HG03196 (cell line): Measurements from ENCODE around the gene ASAP2.
A peak's percentile ranks its signal among the peaks of the same experiment; 100 is the strongest.

Experiments used
- ATAC-seq: cut with Tn5 transposase; IDR thresholded peaks from one replicate; pipeline ENCODE4 v1.9.1; 2021; ENCODE audit not compliant: unreplicated experiment

The ASAP2 gene

DNA sequence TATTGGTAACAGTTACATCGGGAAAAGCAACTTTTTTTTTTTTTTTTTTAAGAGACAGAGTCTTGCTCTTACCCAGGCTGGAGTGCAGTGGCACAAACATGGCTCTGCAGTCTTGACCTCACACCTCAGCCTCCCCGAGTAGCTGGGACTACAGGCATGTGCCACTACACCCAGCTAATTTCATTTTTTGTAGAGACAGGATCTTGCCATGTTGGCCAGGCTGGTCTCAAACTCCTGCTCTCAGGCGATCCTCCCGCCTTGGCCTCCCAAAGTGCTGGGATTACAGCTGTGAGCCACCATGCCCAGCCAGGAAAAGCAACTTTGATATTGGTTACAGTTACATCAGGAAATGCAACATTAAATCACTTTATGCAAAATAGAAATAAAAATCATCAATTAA, 212.1 kb downstream of the ASAP2 start:
- no peak for ATAC-seq

DNA sequence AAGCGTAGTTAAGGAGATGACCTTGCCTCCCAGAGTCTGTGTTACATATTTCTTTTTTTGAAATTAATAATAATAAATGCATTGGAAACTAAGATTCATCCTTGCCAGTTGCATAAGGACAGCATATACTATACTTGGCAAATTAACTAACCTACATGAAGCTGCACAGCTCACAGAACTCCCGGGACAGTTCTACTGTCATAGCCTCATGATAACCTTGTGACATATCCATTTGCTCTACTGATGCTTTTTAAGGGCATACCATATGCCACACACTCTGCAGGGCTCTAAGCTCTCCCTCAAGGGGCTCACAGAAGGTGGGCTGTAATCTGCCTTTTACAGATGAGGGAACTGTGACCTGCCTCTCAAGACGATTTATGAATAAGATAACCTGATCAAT, 212.9 kb downstream of the ASAP2 start:
- no peak for ATAC-seq

DNA sequence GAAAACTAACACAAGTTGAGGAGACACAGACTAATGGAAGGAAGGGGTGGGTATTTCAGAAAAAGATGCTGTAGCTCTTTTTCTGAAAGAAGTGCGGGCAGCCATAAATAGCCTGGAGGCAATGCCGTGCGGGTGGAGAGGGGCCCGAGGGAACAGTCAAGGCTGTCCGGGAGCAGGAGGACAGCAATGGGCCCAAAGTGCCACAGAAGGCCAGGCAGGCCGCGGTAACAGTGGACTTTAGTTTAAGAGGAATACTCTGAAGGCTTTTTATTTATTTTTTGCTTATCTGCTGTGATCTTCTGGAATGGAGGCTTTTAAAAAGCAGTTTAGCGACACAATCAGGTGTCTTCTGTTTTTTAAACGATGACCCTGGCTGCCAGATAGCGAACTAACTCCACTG, 213.9 kb downstream of the ASAP2 start:
- ATAC-seq: no peak

DNA sequence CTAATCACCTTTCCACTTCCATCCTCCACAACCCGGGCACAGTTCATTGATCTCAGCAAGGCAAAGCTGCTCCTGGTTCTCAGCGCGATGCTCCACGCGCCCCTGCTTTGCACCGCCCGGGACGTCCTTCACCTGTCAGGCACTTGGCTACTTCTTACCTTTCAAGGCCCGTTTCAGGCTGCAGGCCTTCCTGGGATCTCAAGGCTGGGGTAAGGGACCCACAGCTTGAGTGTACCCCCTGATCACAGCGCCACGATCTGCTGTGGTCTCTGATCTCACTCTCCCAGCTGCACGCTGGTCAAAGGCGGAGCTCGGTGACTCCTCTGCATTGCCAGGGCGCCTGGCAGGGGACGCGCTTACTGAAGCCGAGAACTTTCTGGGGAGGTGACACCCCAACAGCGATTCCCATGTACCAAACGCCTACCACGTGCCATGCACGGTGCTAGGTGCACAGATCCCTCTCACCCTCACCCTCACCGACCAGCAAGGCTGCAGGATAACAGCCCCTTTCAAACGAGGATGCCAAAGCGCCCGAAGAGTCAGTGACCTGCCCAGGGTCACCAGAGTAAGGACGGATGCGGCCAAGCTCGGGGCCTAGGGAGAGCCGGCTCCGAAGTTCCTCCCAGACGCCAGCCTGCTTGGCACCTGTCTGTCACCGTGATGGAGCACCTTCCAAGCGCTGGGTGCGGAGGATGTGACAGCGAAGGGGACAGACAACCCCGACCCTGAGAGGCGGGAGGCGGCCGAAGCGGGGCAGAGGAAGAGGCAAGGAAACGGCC, 215.9 kb downstream of the ASAP2 start:
- peak; percentile 32 for ATAC-seq

DNA sequence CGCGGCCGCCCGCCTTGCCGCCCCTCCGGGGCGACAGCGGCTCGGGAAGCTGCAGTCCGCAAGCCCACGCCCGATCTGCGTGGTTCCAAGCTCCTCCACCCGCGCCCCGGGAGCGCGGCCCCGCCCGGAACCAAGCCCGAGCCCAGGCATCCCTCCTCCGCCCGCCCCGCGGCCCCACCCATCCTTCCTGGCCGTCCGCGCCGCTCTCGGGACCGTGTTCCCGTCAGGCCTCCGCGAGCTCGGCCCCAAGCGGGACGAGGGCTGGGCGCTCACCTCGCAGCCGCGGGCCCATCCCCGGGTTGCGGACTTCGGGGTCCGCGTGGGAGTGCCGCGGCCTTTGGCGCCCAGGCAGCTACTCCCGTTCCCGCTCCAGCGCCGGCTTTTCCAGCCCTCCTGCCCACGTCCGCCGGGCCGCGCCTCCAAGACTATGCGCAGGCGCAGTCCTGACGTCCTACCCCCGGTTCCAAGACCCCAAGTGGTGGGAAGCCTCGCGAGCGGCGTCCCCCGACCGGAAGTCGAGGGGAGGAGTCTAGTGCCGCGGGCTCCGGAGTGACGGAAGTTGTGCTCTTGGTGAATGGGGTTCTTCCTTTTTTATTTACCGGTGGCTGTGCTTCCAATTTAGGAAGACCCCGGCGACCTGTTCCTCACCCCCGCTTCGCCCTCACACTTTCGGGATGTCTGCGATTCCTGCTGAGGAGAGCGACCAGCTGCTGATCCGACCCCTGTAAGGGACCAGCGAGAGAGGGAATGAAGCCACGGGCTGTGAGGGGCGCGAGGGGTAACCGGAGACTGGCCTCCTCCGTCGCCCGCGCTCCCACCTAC, 216.7 kb downstream of the ASAP2 start, which contains the start of the genes CPSF3 and ITGB1BP1:
Gene CPSF3, plus strand, starts transcription at position 555 of the 822 bp plus-strand sequence. Its CDS starts 120 bp downstream, at position 675.
Gene ITGB1BP1, minus strand, starts transcription at position 429 of the 822 bp plus-strand sequence. CDS start 4,831 bp downstream, outside the sequence.
- ATAC-seq: peak; percentile 74

DNA sequence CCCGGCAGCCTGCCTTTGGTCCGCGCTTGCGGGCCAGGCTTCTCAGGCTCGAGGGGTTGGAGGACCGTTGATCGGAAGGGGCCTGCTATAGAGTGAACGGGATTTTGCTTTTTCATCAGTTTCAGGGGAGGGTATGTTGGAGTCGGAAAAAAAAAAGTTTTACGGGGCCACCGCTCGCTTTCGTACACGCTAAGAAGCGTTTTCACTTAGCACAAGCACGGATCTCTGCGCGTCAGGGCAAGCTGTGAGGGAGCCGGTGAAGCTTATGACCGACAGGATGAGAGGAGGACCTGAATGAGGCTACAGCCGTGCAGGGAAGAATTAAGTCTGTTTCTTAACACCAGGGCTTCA, 217.3 kb downstream of the ASAP2 start:
- ATAC-seq: no peak

DNA sequence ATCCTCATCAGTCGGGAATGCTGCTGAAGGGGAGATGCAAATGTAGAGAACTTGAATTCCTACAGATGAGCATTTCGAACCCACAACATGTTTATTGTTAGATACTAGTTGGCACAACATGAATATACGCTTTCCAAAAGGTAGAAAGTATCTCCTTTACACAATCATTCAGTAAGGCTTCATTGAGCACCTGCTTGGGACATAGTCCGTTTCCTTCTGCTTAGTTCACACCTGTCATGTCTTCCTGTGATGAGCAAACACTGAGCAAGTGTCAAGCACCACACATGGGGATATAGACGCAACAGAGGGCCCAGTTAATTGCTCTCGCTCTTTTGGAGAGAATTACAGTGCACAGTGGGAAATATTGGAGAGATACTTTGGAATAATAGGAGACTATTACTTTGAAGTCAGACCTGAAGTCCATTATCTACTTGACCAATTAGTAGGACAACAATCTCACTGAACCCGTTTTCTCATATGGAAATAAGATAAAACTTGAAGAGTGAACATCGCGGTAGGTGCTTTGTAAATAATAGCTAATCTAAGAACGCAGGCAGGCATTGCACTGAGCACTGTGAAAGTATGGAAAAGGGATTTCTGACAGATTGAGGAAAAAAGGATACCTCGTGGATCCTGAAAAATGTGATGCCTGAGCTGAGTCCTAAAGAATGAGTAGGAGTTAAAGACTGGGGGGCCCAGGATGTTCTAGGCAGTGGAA, 218.0 kb downstream of the ASAP2 start:
- ATAC-seq: no peak

DNA sequence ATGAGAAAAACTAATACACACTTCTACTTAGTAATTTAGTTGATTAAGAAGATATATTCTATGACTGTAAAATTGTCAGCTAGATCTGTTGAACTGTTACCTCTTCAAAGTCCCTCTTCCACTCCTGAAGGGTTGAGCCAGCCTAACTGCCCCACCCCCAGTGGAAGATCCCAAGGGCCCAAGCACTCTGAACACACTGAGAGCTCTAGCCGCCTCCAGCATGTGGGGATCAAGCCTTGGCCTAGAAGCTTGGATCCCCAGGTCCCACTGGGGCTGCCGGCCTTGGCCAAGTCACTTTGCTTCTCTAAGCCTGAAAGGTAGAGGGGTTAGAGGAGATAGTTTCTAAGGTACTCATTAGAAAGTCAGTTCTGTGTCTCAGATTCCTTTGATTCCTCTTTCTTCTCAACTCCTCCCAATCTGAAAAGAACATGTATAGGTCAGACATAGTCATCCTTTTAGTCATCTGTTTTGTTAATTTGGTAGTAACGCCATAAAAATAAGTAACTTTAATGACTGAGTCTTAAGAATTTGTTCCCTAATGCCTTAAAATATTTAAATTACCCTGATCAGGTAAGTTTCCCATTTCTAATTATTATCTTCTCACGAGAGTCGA, 222.5 kb downstream of the ASAP2 start:
- ATAC-seq: no peak

DNA sequence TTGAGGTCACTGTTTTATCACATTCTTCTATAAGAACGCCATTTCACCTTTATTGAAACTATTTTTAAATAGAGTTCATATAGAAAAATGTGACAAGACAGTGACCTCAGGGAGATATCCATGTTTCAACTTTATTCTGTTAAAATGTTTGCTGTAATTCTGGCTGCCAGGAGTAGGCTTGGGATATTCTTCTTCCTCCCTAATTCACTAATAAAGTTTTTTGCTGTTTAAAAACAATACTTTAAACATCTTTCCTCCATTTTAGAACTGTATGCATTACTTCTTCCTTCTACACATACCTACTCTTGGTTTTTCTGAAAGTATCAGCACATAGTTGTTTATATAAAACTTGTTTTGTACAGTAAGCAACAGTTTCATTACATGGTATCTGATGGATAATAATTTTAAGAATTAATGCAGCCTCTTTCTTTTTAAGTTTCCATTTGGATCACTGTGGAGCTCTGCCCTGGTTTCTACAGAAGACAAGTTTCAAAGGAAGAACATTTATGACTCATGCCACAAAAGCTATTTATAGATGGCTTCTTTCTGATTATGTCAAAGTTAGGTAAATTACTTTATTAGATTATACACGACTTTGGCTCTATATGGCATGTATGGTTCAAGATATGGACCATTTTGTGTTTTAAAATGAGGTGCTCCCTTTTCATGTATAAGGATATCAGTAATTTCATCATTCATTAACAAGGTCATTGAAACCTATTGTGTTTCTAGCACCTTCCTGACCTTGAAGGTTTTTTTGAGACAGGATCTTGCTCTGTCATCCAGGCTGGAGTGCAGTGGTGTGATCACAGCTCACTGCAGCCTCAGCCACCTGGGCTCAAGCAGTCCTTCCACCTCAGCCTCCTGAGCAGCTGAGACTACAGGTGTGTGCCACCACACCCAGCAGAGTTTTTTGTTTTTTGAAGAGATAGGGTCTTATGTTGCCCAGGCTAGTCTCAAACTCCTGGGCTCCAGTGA, 224.0 kb downstream of the ASAP2 start:
- no peak for ATAC-seq

DNA sequence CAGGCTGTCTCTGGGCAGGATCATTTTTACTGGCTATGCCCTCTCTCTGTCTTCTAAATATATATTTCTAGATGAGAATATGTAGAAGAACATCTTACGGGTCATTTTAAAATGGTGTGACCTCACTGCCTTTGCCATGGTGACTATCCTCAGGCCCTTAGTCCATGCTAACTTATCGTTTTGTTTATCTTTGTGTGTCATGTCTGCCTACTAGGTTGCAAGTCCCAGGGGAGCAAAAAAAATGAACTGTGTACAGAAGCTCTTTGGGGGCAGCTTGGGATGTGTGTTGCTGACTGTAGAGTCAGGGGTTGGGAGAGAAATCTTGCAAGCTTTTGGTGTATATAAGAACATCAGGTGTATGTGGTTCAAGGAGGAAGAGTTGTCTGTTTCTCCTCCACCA, 227.9 kb downstream of the ASAP2 start:
- no peak for ATAC-seq

DNA sequence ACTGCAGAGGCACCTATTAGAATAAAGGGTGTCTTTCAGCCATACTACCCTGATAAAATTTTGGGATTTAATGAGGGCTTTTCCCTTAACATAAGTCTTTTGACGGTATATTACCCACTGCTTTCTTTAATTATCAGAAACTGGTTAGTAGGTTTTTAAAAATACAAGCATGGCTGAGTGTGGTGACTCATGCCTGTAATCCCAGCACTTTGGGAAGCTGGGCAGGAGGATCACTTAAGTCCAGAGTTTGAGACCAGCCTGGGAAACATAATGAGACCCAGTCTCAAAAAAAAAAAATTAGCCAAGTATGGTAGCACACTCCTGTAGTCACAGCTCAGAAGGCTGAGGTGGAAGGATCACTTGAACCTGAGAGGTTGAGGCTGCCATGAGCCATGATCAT, 232.9 kb downstream of the ASAP2 start:
- no peak for ATAC-seq

DNA sequence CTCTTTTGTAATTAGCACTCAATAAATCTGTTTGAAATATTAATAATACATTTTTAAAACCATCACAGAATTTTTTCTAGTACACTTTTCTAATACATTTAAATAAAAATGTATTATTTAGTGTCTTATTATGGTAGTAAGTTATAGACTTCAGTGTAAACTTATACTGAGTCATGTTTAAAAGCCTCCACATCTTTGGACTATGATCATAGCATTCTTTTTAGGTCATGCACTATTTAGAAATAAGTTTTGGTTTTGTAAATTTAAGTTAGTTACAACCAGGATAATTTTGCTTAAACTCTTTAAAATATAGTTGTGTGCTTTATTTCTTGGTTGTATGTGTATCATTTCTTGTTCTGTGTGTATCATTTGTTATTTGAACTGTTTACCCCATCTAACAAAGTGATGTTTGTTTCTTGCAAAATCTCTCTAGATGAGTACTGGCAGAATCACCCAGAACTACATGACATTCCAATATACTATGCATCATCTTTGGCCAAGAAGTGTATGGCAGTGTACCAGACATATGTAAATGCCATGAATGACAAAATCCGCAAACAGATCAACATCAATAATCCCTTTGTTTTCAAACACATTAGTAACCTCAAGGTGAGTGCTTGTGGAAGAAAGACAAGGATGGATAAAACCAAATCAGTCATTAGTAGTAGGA, 233.6 kb downstream of the ASAP2 start:
- ATAC-seq: no peak

DNA sequence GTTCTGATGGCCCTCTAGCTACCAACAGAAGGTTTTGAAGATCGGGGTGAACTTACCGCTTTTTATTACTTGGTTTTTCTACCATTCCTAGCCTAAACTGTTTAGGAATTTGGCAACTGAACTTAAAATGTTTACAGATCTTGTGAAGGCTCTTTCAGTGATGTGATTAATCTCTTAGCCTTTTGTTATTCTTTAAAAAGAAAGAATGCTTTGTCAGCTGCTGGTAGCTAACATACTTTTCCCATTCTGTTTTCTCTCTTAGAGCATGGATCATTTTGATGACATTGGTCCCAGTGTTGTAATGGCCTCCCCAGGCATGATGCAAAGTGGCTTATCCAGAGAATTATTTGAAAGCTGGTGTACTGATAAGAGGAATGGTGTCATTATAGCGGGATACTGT, 234.9 kb downstream of the ASAP2 start:
- ATAC-seq: no peak

DNA sequence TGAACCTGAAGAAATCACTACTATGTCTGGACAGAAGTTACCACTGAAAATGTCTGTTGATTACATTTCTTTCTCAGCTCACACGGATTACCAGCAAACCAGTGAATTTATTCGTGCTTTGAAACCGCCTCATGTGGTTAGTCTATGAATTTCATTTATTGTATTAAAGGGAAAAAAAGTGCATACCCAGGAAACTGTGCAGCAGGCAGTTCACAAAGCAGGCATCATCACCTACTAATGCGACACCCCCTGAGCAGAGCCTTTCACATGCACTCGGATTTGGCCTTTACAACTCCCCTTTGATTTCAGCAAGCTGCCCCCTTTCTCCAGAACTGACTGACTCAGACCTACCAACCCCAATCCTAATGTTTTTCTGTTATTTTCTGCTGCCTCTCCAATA, 236.9 kb downstream of the ASAP2 start:
- no peak for ATAC-seq

DNA sequence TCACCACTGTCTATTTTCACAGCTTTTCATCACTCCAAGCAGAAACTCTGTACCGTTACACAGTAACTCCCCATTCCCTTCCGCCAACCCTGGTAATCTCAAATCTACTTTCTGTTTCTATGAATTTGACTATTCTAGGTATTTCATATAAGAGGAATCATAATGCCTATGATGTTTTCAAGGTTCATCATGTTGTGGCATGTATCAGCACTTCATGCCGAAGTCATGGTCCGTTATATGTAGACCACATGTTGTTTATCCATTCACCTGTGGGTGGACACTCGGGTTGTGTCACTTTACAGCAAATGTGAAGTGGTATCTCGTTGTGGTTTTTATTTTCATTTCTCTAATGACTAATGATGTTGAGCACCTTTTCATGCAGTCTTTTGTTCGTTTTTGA, 238.5 kb downstream of the ASAP2 start:
- ATAC-seq: no peak

DNA sequence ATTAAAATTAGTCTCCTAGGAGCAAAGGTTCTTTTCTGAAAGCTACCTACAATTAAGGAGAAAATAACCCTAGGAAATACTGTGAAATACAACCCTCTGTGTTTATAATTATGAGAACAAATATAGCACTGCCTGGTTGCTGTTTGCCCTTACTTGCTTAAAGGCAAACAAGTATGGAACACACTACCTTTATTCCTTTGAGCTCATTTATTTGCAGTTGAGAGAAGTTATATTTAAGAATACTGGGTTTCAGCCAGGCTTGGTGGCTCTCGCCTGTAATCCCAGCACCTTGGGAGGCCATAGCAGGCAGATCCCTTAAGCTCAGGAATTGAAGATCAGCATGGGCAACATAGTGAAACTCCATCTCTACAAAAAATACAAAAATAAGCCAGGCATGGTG, 244.6 kb downstream of the ASAP2 start:
- no peak for ATAC-seq
